Activated CD8-positive, alpha-beta T cell treated with anti-CD3 and anti-CD28 coated beads for 36 hours (primary cell): ENCODE data around the gene JAG1. TPM values are rescaled to one million over a fixed set of nuclear protein-coding genes. Genes with fewer than 3 reads are reported as not detected.

Source experiments
- ATAC-seq: fragments of 200-7000 bp; cut with Tn5 transposase; one replicate; pipeline ENCODE4 v1.10.0; 2021; ENCODE audit warnings: mild to moderate bottlenecking, moderate library complexity
- CTCF ChIA-PET: fragments of 350-600 bp; sonication (Branson Sonifier 250); formaldehyde crosslinking; loops from one replicate; lab custom pipeline; 2021; ENCODE audit warnings: antibody characterized with exemption; lab: Charles Lee
- POLR2A ChIA-PET: fragments of 350-600 bp; sonication (Branson Sonifier 250); formaldehyde crosslinking; loops from one replicate; lab custom pipeline; 2021; ENCODE audit warnings: antibody characterized with exemption; lab: Charles Lee
- DNase-seq: peaks from one replicate; pipeline ENCODE4 v3.0.0-alpha.2; 2020
- H3K27ac Mint-ChIP-seq: one replicate; pipeline ENCODE4 v1.8.0; 2021; ENCODE audit warnings: mild to moderate bottlenecking, mixed read lengths
- H3K27me3 Mint-ChIP-seq: one replicate; pipeline ENCODE4 v1.8.0; 2021; ENCODE audit warnings: mixed read lengths
- H3K36me3 Mint-ChIP-seq: one replicate; pipeline ENCODE4 v1.8.0; 2021; ENCODE audit warnings: low read depth, mixed read lengths
- H3K4me1 Mint-ChIP-seq: one replicate; pipeline ENCODE4 v1.8.0; 2021; ENCODE audit warnings: low read depth, mixed read lengths
- H3K4me3 Mint-ChIP-seq: one replicate; pipeline ENCODE4 v1.8.0; 2021; ENCODE audit warnings: mild to moderate bottlenecking, moderate library complexity, mixed read lengths
- H3K9me3 Mint-ChIP-seq: one replicate; pipeline ENCODE4 v1.8.0; 2021; ENCODE audit warnings: mixed read lengths
- intact Hi-C: fragments of 100-400 bp; cut with micrococcal nuclease; formaldehyde crosslinking; loops from one replicate; pipeline ENCODE4 v1.10.0; 2022
- total RNA-seq, 2 experiments: library from RNA; stranded (reverse); gene quantifications; one replicate each; pipeline ENCODE4 v1.2.3, GENCODE V29; 2021
- TF ChIP-seq, protein P1 (sequence below): fragments of 200-600 bp; IDR thresholded peaks from one replicate; pipeline ENCODE4 v1.8.0; 2022; ENCODE audit warnings: antibody characterized with exemption, mild to moderate bottlenecking

JAG1 gene
- total RNA-seq, 2 experiments from 2014 or later: 0.41 to 0.58 TPM

GRCh38 chr20:10670501-10671220 is 3.1 kb downstream of the JAG1 start:
- Mint-ChIP-seq H3K4me3 (no peak overlapping the region), H3K27ac (no peak overlapping the region), H3K36me3 (no peaks in the 10 kb centered on the region), H3K27me3 (peaks cover 46% of the 10 kb centered on the region), H3K9me3 (no peaks in the 10 kb centered on the region), H3K4me1 (peaks cover 21% of the 10 kb centered on the region)
- TF ChIP-seq, protein P1, sequence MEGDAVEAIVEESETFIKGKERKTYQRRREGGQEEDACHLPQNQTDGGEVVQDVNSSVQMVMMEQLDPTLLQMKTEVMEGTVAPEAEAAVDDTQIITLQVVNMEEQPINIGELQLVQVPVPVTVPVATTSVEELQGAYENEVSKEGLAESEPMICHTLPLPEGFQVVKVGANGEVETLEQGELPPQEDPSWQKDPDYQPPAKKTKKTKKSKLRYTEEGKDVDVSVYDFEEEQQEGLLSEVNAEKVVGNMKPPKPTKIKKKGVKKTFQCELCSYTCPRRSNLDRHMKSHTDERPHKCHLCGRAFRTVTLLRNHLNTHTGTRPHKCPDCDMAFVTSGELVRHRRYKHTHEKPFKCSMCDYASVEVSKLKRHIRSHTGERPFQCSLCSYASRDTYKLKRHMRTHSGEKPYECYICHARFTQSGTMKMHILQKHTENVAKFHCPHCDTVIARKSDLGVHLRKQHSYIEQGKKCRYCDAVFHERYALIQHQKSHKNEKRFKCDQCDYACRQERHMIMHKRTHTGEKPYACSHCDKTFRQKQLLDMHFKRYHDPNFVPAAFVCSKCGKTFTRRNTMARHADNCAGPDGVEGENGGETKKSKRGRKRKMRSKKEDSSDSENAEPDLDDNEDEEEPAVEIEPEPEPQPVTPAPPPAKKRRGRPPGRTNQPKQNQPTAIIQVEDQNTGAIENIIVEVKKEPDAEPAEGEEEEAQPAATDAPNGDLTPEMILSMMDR: no peak
- intact Hi-C loops: loop anchor here (5.0 kb wide), 2 partner anchors 118 to 238 kb away; partner anchors contain the start of gene MKKS
- ChIA-PET POLR2A (no interaction called here), CTCF (interaction anchor here (0.8 to 2.0 kb wide), 4 partner anchors 13 to 112 kb away, joined by 3 to 6 read pairs (median 3); no protein-coding TSS in a partner anchor)
- DNase-seq (no peak), ATAC-seq (no peak)

GRCh38 chr20:10669843-10670446 is 3.9 kb downstream of the JAG1 start:
- ChIA-PET CTCF (interaction anchor here (1.0 kb wide), 1 partner anchor 112 kb away, joined by 3 read pairs; no protein-coding TSS in a partner anchor), POLR2A (no interaction called here)
- Mint-ChIP-seq H3K9me3 (no peaks in the 10 kb centered on the region), H3K4me1 (peaks cover 18% of the 10 kb centered on the region), H3K36me3 (no peaks in the 10 kb centered on the region), H3K4me3 (no peak overlapping the region), H3K27ac (no peak overlapping the region), H3K27me3 (peaks cover 39% of the 10 kb centered on the region)
- ATAC-seq (no peak), DNase-seq (no peak)
- intact Hi-C loops: loop anchor here (5.0 kb wide), 2 partner anchors 118 to 238 kb away; partner anchors contain the start of gene MKKS
- TF ChIP-seq, protein P1: no peak

DNA sequence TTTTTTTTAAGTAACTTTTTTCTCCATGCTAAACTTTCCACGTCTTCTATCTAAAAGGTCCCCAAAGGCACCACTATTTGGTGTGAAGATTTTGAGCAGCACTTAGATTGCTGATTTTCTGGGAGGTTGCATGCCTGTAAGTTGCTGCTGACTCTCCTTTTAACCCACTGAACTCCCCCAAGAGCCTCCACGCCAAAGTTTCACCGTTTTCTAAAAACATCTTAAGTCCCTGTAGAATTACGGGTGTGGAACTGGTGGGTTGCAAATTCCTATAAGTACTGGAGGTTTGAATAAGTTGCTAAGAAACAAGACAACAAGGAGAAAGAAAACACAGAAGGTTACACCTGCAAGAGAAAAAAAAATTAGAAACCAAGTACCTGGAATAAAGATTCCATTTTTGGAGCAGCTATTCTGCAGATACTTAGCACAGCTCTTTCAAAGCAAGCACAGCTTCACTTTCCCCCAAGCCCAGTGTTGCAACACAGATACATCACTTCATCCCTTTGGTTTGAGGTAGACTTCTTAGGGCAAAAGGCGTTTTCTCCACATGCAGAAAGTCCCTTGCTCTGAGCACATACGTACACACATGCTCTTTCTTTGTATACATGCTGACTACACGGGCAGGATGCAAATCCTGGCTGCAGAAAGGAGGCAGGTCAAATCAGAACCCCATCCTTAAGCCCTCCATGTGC is 5.0 kb downstream of the JAG1 start:
- peaks cover 18% of the 10 kb centered on the region for H3K4me1 Mint-ChIP-seq
- H3K27me3 Mint-ChIP-seq: peaks cover 39% of the 10 kb centered on the region
- H3K36me3 Mint-ChIP-seq: no peaks in the 10 kb centered on the region
- CTCF ChIA-PET: no interaction called here
- POLR2A ChIA-PET: no interaction called here
- H3K27ac Mint-ChIP-seq: no peak overlapping the region
- TF ChIP-seq, protein P1: no peak
- H3K4me3 Mint-ChIP-seq: no peak overlapping the region
- intact Hi-C loops: no loop called here
- ATAC-seq: no peak
- no peak for DNase-seq
- H3K9me3 Mint-ChIP-seq: no peaks in the 10 kb centered on the region

DNA sequence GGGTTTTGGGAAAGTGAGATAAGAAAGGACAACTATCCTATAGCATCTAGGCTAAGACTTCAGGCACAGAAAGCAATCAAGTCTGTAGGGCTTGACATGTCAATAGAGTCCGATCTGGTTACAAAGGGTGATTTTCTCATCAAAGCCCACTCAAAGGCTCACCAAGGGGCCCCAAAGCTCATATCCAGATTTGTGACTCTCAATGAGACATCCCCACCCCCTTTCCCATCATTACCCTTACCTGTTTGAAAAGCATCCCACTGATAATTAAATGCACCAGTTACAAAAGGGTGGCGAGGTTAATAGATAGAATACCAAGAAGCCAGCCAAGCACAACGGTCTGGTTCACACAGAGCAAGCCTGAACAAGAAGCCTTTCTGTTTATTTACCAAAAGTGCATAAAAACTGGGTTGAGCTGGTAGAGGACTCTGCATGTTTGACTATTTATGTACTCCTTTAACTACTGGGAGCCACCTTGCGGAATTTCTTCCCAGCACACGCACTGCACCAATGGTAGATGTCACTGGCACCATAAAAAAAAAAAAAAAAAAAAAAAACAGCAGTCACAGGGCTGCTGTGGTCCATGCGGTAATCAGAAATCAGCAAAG is 6.1 kb downstream of the JAG1 start:
- peaks cover 39% of the 10 kb centered on the region for H3K27me3 Mint-ChIP-seq
- ATAC-seq: no peak
- POLR2A ChIA-PET: no interaction called here

More for the DNA sequence above, 6.1 kb downstream of the JAG1 start:
- Mint-ChIP-seq H3K36me3 (no peaks in the 10 kb centered on the region), H3K27ac (no peak overlapping the region), H3K9me3 (no peaks in the 10 kb centered on the region), H3K4me3 (no peak overlapping the region), H3K4me1 (peaks cover 12% of the 10 kb centered on the region)
- CTCF ChIA-PET: no interaction called here
- intact Hi-C loops: no loop called here
- TF ChIP-seq, protein P1: no peak
- DNase-seq: no peak
